K562 (cell line): ENCODE measurements around the gene CASD1. TPM values are rescaled to one million over a fixed set of nuclear protein-coding genes. Genes with fewer than 3 reads are reported as not detected.
A peak's percentile ranks its signal among the peaks of the same experiment; 100 is the strongest.

Experiments
- ATAC-seq: fragments of 200-7000 bp; cut with Tn5 transposase; 3 replicates; pipeline ENCODE4 v1.9.1; 2020; ENCODE audit warnings: moderate library complexity
- BruUV-seq: library from RNA; stranded (reverse); fragments of 400-500 nt; replicated peaks from 2 replicates; lab custom pipeline; 2021; lab: Mats Ljungman, UMichigan
- CTCF ChIA-PET: fragments of 300-600 bp; formaldehyde crosslinking; extraction: SDS; loops from one replicate; lab custom pipeline; 2021; ENCODE audit warnings: low intra/inter-chr PET ratio; lab: Yijun Ruan, JAX
- POLR2A ChIA-PET: fragments of 300-600, 350-650 bp; sonication (Branson Sonifier 250); formaldehyde crosslinking; extraction: SDS; loops from one replicate; lab custom pipeline; 2021; ENCODE audit warnings: antibody characterized with exemption, inconsistent platforms; lab: Yijun Ruan, JAX
- DNase-seq, 4 experiments: peaks; one replicate each; pipeline versions ENCODE4 v3.0.0 to v3.0.0-alpha.2; 2011 to 2018; ENCODE audit warnings: low spot score in 3 of 4, mixed read lengths in 3 of 4; ENCODE audit errors: extremely low read depth in 1 of 4
- FAIRE-seq: peaks from 2 replicates; lab custom pipeline; 2011; peaks lifted over from hg19 to GRCh38; lab: Jason Lieb, UNC
- H2AFZ ChIP-seq: 2 replicates; pipeline ENCODE4 v1.6.0; 2011; ENCODE audit warnings: low read depth, low read length, control low read depth, inconsistent platforms
- H3K27ac ChIP-seq: fragments of 200-600 bp; 3 replicates; pipeline ENCODE4 v1.8.0; 2011; ENCODE audit warnings: low read depth, mild to moderate bottlenecking, control low read depth, inconsistent platforms, low read length, moderate library complexity, mixed read lengths; ENCODE audit errors: extremely low read depth
- H3K27me3 ChIP-seq, 2 experiments: fragments of 300-600 bp in 1 of 2; 2 replicates in 1 of 2; 3 replicates in 1 of 2; pipeline versions ENCODE4 v1.6.0 to v1.8.0; 2011; ENCODE audit warnings: inconsistent platforms in 2 of 2, low read length in 2 of 2, mild to moderate bottlenecking in 1 of 2, mixed read lengths in 1 of 2, moderate library complexity in 1 of 2; ENCODE audit not compliant: control insufficient read depth in 2 of 2, insufficient read depth in 2 of 2
- H3K36me3 ChIP-seq: fragments of 300-600 bp; 3 replicates; pipeline ENCODE4 v1.8.0; 2011; ENCODE audit warnings: mild to moderate bottlenecking, low read length, inconsistent platforms; ENCODE audit not compliant: control insufficient read depth, insufficient read depth
- H3K4me1 ChIP-seq, 2 experiments: fragments of 200-600 bp in 1 of 2; replicated peaks in 1 of 2; 2 replicates in 1 of 2; 3 replicates in 1 of 2; pipeline versions ENCODE4 v1.5.1 to v1.8.0; 2011; ENCODE audit warnings: inconsistent platforms in 2 of 2, low read length in 2 of 2, mild to moderate bottlenecking in 1 of 2, mixed read lengths in 1 of 2, moderate library complexity in 1 of 2; ENCODE audit not compliant: control insufficient read depth in 2 of 2, insufficient read depth in 2 of 2
- H3K4me2 ChIP-seq: 2 replicates; pipeline ENCODE4 v1.6.1; 2011; ENCODE audit warnings: low read length, control low read depth, inconsistent platforms, mixed read lengths; ENCODE audit not compliant: insufficient read depth
- H3K4me3 ChIP-seq: fragments of 200-600 bp; sonication (generic), shearing (Covaris generic); 2 replicates; pipeline ENCODE4 v1.5.1; 2016; ENCODE audit warnings: control low read depth, inconsistent platforms
- H3K79me2 ChIP-seq: fragments of 200-600 bp; 3 replicates; pipeline ENCODE4 v1.8.0; 2011; ENCODE audit warnings: low read length, inconsistent platforms; ENCODE audit not compliant: control insufficient read depth, insufficient read depth
- H3K9ac ChIP-seq, 2 experiments: 2 replicates each; pipeline versions ENCODE4 v1.6.0 to v1.6.1; 2011; ENCODE audit warnings: low read depth in 2 of 2, low read length in 2 of 2, control low read depth in 1 of 2, inconsistent platforms in 1 of 2, mild to moderate bottlenecking in 1 of 2, mixed read lengths in 1 of 2; ENCODE audit not compliant: insufficient read depth in 1 of 2
- H3K9me1 ChIP-seq: one replicate; pipeline ENCODE4 v1.6.0; 2011; ENCODE audit warnings: inconsistent platforms, mild to moderate bottlenecking, low read length, moderate library complexity; ENCODE audit not compliant: control insufficient read depth, insufficient read depth
- H3K9me3 ChIP-seq: replicated peaks from 2 replicates; pipeline ENCODE4 v1.5.1; 2011; ENCODE audit warnings: low read depth, low read length, inconsistent platforms; ENCODE audit not compliant: control insufficient read depth, insufficient read depth
- H4K20me1 ChIP-seq: replicated peaks from 2 replicates; pipeline ENCODE4 v1.6.1; 2011; ENCODE audit warnings: low read length, inconsistent platforms, mixed read lengths; ENCODE audit not compliant: control insufficient read depth, insufficient read depth
- CEBPB ChIP-seq: fragments of 450-650 bp; IDR thresholded peaks from 2 replicates; pipeline ENCODE4 v1.6.1; 2016; ENCODE audit warnings: missing genetic modification characterization, missing compliant biosample characterization
- FOS ChIP-seq: IDR thresholded peaks from 3 replicates; pipeline ENCODE4 v1.6.1; 2011; ENCODE audit not compliant: insufficient read length; ENCODE audit errors: extremely low read depth
- TAL1 ChIP-seq: fragments of 450-650 bp; IDR thresholded peaks from 2 replicates; pipeline ENCODE4 v1.6.1; 2016; ENCODE audit warnings: mild to moderate bottlenecking
- ZNF76 ChIP-seq: fragments of 250-450 bp; sonication (Bioruptor Pico); IDR thresholded peaks from 2 replicates; pipeline ENCODE4 v1.4.0; 2020; ENCODE audit warnings: mild to moderate bottlenecking, moderate library complexity, borderline replicate concordance
- WGBS: fragments of 100-300 bp; shearing (Covaris generic); methylation state at CpG from one replicate; pipeline ENCODE4 v1.1.6; 2016; ENCODE audit warnings: low coverage, mixed read lengths; ENCODE audit not compliant: insufficient coverage; ENCODE audit errors: missing lambda C conversion rate; 5-methylcytosine and 5-hydroxymethylcytosine counted together
- in situ Hi-C: fragments of 300-500 bp; cut with MboI; formaldehyde crosslinking; loops from 4 replicates; pipeline ENCODE4 v1.15.0; 2018; ENCODE audit warnings: inconsistent platforms, mixed read lengths
- intact Hi-C: fragments of 100-400 bp; cut with micrococcal nuclease; formaldehyde crosslinking; loops from 2 replicates; pipeline ENCODE4 v1.14.2; 2022
- polyA plus RNA-seq, 8 experiments: library from polyadenylated mRNA; depleted of rRNA in 4 of 8; stranded (reverse) in 5 of 8; unstranded in 3 of 8; fragments of >200 nt; fragmentation: Nextera tagmentation in 2 of 8; fragmentation: Illumina TruSeq in 1 of 8; extraction: Ambion mirVana in 2 of 8; extraction: Trizol in 1 of 8; gene quantifications; 2 replicates each; pipeline versions ENCODE4 v1.2.1 to v1.2.3, GENCODE V29; 2011 to 2014; ENCODE audit warnings: inconsistent platforms in 1 of 8, missing spikeins in 1 of 8
- total RNA-seq, 7 experiments: library from RNA; depleted of rRNA in 6 of 7; stranded (reverse); fragments of >200 nt in 6 of 7; fragmentation: Illumina TruSeq in 2 of 7; extraction: Trizol in 2 of 7; gene quantifications; 2 replicates each; pipeline versions ENCODE4 v1.2.1 to v1.2.3, GENCODE V29; 2011 to 2021; ENCODE audit warnings: low replicate concordance in 1 of 7
- TF ChIP-seq, protein P1 (sequence below): fragments of 450-650 bp; conservative IDR thresholded peaks from 2 replicates; pipeline ENCODE4 v1.6.1; 2016; ENCODE audit warnings: missing genetic modification characterization, low read depth, mild to moderate bottlenecking, control low read depth, missing compliant biosample characterization
- TF ChIP-seq, protein P2 (sequence below): fragments of 250-450 bp; sonication (Bioruptor Pico); IDR thresholded peaks from 2 replicates; pipeline ENCODE4 v1.8.0; 2022; ENCODE audit warnings: inconsistent platforms, mild to moderate bottlenecking, moderate library complexity, borderline replicate concordance

Gene CASD1
- total and polyA plus RNA-seq, 9 of the 15 experiments (the other 6 are each of a cell fraction or from before 2014, with no cell fraction given), result 1.2 to 8.2 (median 4.8) TPM

DNA sequence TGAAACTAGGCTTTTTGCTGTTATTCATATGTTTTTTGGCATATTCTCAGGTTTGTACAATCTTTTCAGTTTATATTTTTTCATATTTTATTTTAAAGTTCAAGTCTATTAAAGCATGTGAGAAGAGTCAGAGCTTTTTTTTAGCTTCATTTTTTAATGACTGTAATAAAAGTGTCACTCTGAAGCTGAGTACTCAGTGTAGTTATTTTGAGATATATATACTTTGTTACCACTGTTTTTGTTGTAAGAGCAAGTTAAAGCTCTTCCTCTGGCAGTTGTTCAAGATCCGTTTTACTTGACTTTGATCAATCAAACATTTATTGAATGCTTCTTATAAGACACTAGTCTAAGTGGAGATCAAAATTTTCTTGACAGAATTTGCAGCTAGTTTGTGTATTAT is 37.5 kb downstream of the CASD1 start:
- H3K9me3 ChIP-seq, result no peaks in the 10 kb centered on the region
- no peaks in the 10 kb centered on the region for H3K9me1 ChIP-seq
- H3K27ac ChIP-seq, result no peak overlapping the region
- no peaks in the 10 kb centered on the region for H3K79me2 ChIP-seq
- CTCF ChIA-PET, result no interaction called here
- FAIRE-seq, result peak; percentile 42
- in situ Hi-C loops, result no loop called here
- H2AFZ ChIP-seq, result no peak overlapping the region
- H3K9ac ChIP-seq, result no peak overlapping the region
- no peak for ATAC-seq
- 21% methylated on average over 1 of the region's 1 CpG for WGBS
- no peak for DNase-seq
- BruUV-seq, result no TSS peak
- TF ChIP-seq, protein P1, sequence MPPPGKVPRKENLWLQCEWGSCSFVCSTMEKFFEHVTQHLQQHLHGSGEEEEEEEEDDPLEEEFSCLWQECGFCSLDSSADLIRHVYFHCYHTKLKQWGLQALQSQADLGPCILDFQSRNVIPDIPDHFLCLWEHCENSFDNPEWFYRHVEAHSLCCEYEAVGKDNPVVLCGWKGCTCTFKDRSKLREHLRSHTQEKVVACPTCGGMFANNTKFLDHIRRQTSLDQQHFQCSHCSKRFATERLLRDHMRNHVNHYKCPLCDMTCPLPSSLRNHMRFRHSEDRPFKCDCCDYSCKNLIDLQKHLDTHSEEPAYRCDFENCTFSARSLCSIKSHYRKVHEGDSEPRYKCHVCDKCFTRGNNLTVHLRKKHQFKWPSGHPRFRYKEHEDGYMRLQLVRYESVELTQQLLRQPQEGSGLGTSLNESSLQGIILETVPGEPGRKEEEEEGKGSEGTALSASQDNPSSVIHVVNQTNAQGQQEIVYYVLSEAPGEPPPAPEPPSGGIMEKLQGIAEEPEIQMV (tag), result no peak
- TF ChIP-seq, protein P2, sequence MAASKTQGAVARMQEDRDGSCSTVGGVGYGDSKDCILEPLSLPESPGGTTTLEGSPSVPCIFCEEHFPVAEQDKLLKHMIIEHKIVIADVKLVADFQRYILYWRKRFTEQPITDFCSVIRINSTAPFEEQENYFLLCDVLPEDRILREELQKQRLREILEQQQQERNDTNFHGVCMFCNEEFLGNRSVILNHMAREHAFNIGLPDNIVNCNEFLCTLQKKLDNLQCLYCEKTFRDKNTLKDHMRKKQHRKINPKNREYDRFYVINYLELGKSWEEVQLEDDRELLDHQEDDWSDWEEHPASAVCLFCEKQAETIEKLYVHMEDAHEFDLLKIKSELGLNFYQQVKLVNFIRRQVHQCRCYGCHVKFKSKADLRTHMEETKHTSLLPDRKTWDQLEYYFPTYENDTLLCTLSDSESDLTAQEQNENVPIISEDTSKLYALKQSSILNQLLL (CRISPR knock-in tag), result no peak
- TF ChIP-seq ZNF76 (CRISPR knock-in tag), result no peak
- TF ChIP-seq FOS, result no peak
- TF ChIP-seq CEBPB, result no peak
- TF ChIP-seq TAL1, result no peak
- H4K20me1 ChIP-seq, result no peaks in the 10 kb centered on the region
- no peaks in the 10 kb centered on the region for H3K36me3 ChIP-seq
- H3K4me1 ChIP-seq, result no peaks in the 10 kb centered on the region
- no peaks in the 10 kb centered on the region for H3K27me3 ChIP-seq
- intact Hi-C loops, result no loop called here
- H3K4me2 ChIP-seq, result no peak overlapping the region
- POLR2A ChIA-PET, result interaction anchor here (0.7 to 1.1 kb wide), 2 partner anchors 9 to 512 kb away, joined by 3 read pairs; no protein-coding TSS in a partner anchor
- H3K4me3 ChIP-seq, result no peak overlapping the region
